Uterus (tissue), 2 donors: Measurements from ENCODE around the gene PARG.

Source experiments
- POLR2A ChIP-seq, 2 donors: fragments of 450-650 bp; IDR thresholded peaks; one replicate each; pipeline ENCODE4 v1.6.1; 2016; ENCODE audit warnings: antibody characterized with exemption in 2 of 2, mild to moderate bottlenecking in 1 of 2, moderate library complexity in 1 of 2
- TF ChIP-seq, protein P1 (sequence below), 4 experiments: fragments of 200-600 bp in 2 of 4; fragments of 450-650 bp in 2 of 4; sonication (generic) in 2 of 4; IDR thresholded peaks; one replicate each; pipeline ENCODE4 v1.5.1; 2016 to 2019; ENCODE audit warnings: antibody characterized with exemption in 4 of 4, mild to moderate bottlenecking in 2 of 4, moderate library complexity in 1 of 4

DNA sequence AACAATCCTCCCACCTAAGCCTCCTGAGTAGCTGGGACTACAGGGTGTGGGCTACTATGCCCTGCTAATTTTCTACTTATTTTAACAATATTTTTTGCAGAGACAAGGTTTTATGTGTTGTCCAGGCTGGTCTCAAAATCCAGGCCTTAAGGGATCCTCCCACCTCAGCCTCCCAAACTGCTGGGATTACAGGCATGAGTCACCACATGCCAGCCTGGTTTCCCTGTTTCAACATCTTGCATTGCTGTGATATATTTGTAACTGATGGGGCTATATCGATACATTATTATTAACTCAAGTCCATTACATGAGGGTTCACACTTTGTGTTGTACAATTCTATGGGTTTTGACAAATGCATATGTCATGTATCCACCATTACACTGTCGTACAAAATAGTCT lies 137.8 kb downstream of the PARG start:
- TF ChIP-seq, protein P1, sequence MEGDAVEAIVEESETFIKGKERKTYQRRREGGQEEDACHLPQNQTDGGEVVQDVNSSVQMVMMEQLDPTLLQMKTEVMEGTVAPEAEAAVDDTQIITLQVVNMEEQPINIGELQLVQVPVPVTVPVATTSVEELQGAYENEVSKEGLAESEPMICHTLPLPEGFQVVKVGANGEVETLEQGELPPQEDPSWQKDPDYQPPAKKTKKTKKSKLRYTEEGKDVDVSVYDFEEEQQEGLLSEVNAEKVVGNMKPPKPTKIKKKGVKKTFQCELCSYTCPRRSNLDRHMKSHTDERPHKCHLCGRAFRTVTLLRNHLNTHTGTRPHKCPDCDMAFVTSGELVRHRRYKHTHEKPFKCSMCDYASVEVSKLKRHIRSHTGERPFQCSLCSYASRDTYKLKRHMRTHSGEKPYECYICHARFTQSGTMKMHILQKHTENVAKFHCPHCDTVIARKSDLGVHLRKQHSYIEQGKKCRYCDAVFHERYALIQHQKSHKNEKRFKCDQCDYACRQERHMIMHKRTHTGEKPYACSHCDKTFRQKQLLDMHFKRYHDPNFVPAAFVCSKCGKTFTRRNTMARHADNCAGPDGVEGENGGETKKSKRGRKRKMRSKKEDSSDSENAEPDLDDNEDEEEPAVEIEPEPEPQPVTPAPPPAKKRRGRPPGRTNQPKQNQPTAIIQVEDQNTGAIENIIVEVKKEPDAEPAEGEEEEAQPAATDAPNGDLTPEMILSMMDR (IDR thresholded peaks at IDR 0.05), result no peak
- TF ChIP-seq POLR2A (IDR thresholded peaks at IDR 0.05), result no peak
